ENCODE data around the gene SLC22A6.

The SLC22A6 gene

DNA sequence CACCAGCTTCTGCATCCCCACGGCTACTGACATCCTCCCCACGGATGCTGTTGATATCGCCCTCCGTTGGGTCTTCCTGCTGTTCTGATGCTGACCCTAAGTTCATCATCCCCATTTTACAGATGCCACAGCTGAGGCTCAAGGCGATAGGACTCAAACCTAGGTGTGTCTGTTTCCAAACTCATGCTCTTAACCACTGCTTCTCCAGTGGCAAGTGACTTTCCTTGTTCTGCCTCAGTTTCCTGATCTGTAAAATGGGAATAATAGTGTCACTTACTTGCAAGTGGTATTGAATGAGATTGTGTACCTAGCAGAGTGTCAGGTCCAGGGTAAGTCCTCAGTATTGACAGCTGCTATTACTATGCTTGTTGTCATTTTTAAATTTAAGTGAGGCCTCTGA lies 14.4 kb upstream of the SLC22A6 start:
- TF ChIP-seq, protein P1, sequence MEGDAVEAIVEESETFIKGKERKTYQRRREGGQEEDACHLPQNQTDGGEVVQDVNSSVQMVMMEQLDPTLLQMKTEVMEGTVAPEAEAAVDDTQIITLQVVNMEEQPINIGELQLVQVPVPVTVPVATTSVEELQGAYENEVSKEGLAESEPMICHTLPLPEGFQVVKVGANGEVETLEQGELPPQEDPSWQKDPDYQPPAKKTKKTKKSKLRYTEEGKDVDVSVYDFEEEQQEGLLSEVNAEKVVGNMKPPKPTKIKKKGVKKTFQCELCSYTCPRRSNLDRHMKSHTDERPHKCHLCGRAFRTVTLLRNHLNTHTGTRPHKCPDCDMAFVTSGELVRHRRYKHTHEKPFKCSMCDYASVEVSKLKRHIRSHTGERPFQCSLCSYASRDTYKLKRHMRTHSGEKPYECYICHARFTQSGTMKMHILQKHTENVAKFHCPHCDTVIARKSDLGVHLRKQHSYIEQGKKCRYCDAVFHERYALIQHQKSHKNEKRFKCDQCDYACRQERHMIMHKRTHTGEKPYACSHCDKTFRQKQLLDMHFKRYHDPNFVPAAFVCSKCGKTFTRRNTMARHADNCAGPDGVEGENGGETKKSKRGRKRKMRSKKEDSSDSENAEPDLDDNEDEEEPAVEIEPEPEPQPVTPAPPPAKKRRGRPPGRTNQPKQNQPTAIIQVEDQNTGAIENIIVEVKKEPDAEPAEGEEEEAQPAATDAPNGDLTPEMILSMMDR (IDR thresholded peaks at IDR 0.05): no peak
- Histone ChIP-seq H3K27me3 (peaks cover 0 to 7% of the 10 kb centered on the region in 2 donors), H3K36me3 (no peaks in the 10 kb centered on the region), H3K4me3 (no peak overlapping the region), H3K4me1 (no peaks in the 10 kb centered on the region), H3K9me3 (no peaks in the 10 kb centered on the region), H3K27ac (no peak overlapping the region)
- intact Hi-C loops (cut with DNase I; ENCODE audit: low total_unique reads): no loop called here
- DNase-seq: no peak

DNA sequence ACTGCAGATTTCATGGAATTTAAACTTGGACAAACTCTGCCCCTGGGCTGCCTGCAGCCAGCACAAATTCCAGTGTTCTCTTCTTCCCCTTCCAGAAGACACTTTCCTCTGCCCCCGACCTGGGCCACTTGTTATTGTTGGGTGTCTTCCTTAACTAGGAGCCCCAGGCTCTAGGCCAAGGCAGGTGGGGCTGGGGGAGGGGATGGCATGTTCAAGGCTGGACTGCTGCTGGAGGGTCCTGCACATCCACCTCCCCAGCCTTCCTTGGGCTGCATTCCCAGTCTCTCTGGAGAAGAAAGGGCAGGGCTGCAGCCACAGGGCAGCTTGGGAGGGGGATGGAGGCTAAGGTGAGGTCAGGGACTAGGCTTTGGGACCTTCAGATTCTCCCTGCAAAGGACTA lies 11.5 kb upstream of the SLC22A6 start:
- H3K4me3 ChIP-seq: no peak overlapping the region
- no peak for DNase-seq
- TF ChIP-seq, protein P1 (IDR thresholded peaks at IDR 0.05): no peak
- H3K4me1 ChIP-seq: no peaks in the 10 kb centered on the region
- intact Hi-C loops (cut with DNase I; ENCODE audit: low total_unique reads): no loop called here
- H3K27ac ChIP-seq: no peak overlapping the region
- no peaks in the 10 kb centered on the region for H3K36me3 ChIP-seq
- no peaks in the 10 kb centered on the region for H3K9me3 ChIP-seq
- H3K27me3 ChIP-seq: peaks cover 0 to 15% of the 10 kb centered on the region in 2 donors

DNA sequence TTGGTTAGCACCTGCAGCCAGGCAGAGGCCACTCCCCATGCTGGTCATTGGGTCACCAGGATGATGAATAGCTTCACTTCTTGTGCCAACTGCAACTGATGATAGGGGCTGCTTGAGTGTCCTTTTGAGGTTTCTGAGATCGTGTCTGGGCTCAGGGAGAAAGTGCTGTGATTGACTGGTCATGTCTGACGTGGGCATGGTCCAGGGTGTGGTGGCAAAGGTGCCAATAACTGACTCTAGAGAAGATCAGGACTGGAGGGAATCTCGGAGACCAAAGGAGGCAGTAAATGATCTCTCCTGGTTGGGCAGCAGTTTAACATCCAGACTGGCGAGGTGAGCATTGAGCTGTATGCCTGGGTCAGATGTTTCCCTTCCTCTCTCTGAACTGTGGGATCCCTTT lies 10.0 kb upstream of the SLC22A6 start:
- Histone ChIP-seq H3K4me3 (no peak overlapping the region), H3K36me3 (no peaks in the 10 kb centered on the region), H3K9me3 (no peaks in the 10 kb centered on the region), H3K4me1 (no peaks in the 10 kb centered on the region), H3K27ac (no peak overlapping the region), H3K27me3 (peaks cover 0 to 15% of the 10 kb centered on the region in 2 donors)
- intact Hi-C loops (cut with DNase I; ENCODE audit: low total_unique reads): no loop called here
- TF ChIP-seq, protein P1 (IDR thresholded peaks at IDR 0.05): no peak
- no peak for DNase-seq

DNA sequence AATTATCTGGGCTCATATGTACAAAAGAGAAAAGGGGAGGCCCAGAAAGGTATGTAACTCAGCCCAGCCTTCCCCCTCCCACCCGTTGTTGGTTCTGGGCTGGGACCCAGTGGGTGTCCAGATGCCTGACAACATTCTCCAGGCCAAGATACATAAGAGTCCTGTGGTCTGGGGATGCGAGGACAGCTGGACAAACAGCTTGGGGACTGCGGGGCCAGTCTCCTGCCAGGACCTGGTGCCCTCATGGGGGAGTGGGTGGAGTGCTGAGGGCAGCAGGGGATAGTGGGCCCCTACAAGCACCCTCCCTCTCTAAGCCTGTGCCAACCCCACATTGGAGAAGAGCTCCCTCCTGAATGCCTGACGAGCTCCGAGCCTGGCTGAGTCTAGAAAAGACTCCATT lies 3.5 kb upstream of the SLC22A6 start:
- no peaks in the 10 kb centered on the region for H3K4me1 ChIP-seq
- intact Hi-C loops (cut with DNase I; ENCODE audit: low total_unique reads): no loop called here
- TF ChIP-seq, protein P1 (IDR thresholded peaks at IDR 0.05): no peak
- no peaks in the 10 kb centered on the region for H3K36me3 ChIP-seq
- no peak overlapping the region for H3K27ac ChIP-seq
- H3K27me3 ChIP-seq: peaks cover 0 to 6% of the 10 kb centered on the region in 2 donors
- no peak for DNase-seq
- H3K9me3 ChIP-seq: no peaks in the 10 kb centered on the region
- no peak overlapping the region for H3K4me3 ChIP-seq

DNA sequence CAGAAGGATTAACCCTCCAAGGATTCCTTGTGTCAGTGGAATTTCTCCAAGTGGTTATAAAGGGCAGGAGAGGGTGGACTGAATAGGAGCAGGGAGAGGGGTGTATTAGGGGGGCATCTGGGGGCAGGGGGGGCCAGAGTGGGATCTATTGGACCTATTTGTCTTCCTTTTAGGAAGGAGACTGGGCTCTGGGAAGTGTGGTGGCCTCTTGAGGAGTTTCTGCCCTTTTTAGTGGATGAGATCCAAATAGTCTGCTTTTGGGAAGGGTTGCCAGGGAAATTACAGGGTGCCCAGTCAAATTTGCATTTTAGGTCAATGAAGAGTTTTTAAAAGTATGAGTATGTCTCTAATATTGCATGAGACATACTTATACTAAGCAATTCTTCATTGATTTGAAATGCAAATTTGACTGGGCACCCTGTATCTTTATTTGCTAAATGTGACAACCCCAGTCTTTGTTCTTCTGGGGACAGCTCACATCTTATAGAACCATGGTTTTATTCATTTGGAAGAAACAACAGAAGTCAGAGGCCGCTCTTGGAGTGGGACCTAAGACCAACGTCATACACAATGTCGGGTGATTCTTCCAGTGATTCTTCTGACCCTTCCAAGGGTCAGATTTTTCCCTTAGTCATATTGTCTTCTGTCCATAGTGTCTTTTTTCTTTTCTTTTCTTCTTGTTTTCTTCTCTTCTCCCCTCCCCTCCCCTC lies 429 bp upstream of the SLC22A6 start:
- no peaks in the 10 kb centered on the region for H3K9me3 ChIP-seq
- H3K36me3 ChIP-seq: no peaks in the 10 kb centered on the region
- no peaks in the 10 kb centered on the region for H3K4me1 ChIP-seq
- DNase-seq: no peak
- no peak overlapping the region for H3K27ac ChIP-seq
- peaks cover 0 to 8% of the 10 kb centered on the region in 2 donors for H3K27me3 ChIP-seq
- no peak overlapping the region for H3K4me3 ChIP-seq
- TF ChIP-seq, protein P1 (IDR thresholded peaks at IDR 0.05): no peak
- intact Hi-C loops (cut with DNase I; ENCODE audit: low total_unique reads): no loop called here
